Dermis lymphatic vessel endothelial cell (primary cell): ENCODE results near the gene FAM107B. TPM values are rescaled to one million over a fixed set of nuclear protein-coding genes. Genes with fewer than 3 reads are reported as not detected.

Experiments
- total RNA-seq: library from RNA; depleted of rRNA; stranded (reverse); fragments of >200 nt; gene quantifications from 2 replicates; pipeline ENCODE4 v1.2.1, GENCODE V29; 2014

FAM107B gene
- total RNA-seq, result 88.1 and 133 TPM in 2 replicates

DNA sequence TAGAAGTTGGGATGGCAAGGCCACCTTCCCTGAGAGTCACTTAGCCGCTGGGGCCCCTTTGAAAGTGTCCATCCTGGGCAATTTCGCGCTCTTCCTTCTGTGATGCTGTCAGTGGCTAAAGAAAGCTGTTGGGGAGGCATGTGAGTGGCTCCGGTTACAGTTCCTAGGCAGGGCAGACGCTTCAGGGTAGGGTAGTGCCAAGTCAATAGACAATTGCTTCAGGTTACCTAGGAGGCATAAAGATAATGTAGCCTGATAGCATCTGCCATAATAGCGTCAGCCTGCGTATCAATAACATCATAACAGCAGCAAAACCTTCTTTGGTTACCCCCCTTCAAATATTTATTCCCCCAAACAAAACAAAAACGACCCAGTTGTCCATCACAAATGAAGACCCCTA lies at the start of gene FAM107B:
Gene FAM107B (minus strand): TSS at position 101 of the 400 bp plus-strand sequence. CDS start 234 bp downstream, outside the sequence.

Other genes starting within 250 kb of the FAM107B start
- 0.76 and 1.0 TPM in 2 replicates for gene CDNF, start 63.1 kb upstream of the FAM107B start, total RNA-seq
- gene HSPA14, start 63.4 kb upstream of the FAM107B start, total RNA-seq, result 10.0 and 13.4 TPM in 2 replicates
- 15.1 and 21.7 TPM in 2 replicates for gene MSANTD7, start 63.4 kb upstream of the FAM107B start, total RNA-seq
- 4.3 and 9.4 TPM in 2 replicates for gene SUV39H2, start 104.0 kb upstream of the FAM107B start, total RNA-seq
- 6.1 and 9.9 TPM in 2 replicates for gene DCLRE1C, start 179.2 kb upstream of the FAM107B start, total RNA-seq
- 0.22 and 0.34 TPM in 2 replicates for gene MEIG1, start 184.5 kb upstream of the FAM107B start, total RNA-seq